Measurements from ENCODE around the gene SARNP. TPM values are rescaled to one million over a fixed set of nuclear protein-coding genes. Genes with fewer than 3 reads are reported as not detected.
A peak's percentile ranks its signal among the peaks of the same experiment; 100 is the strongest.

Gene SARNP
- total RNA-seq, 4 donors from 2014 or later, result 32.0 to 45.8 (median 40.1) TPM

GRCh38 chr12:55847603-55848291, 30.2 kb upstream of the SARNP start:
- DNase-seq (ENCODE audit: low spot score in 2 of 2), result peak; percentile 96 to 97
- TF ChIP-seq CTCF (IDR thresholded peaks at IDR 0.05) (no peak), EP300 (IDR thresholded peaks at IDR 0.05) (peak; percentile 87), POLR2AphosphoS5 (IDR thresholded peaks at IDR 0.05) (peak; percentile 31 to 97 (median 96)), POLR2A (IDR thresholded peaks at IDR 0.05) (peak in 1 of 2 donors; percentile 8)
- Histone ChIP-seq H3K9me3 (no peaks in the 10 kb centered on the region), H3K4me1 (peaks cover 44% of the 10 kb centered on the region), H3K4me3 (no peak overlapping the region), H3K27ac (peak overlapping the region; percentile 97), H3K27me3 (no peaks in the 10 kb centered on the region), H3K36me3 (no peaks in the 10 kb centered on the region)
- 35% methylated on average over 3 of the region's 6 CpGs for WGBS

- Histone ChIP-seq H3K36me3 (no peaks in the 10 kb centered on the region), H3K27ac (peak overlapping the region; percentile 97), H3K27me3 (no peaks in the 10 kb centered on the region), H3K4me3 (no peak overlapping the region), H3K9me3 (no peaks in the 10 kb centered on the region), H3K4me1 (peaks cover 46% of the 10 kb centered on the region)
- peak in 1 of 2 donors; percentile 82 for DNase-seq (ENCODE audit: low spot score in 2 of 2)
- TF ChIP-seq POLR2A (IDR thresholded peaks at IDR 0.05), result no peak
- no peak for TF ChIP-seq EP300 (IDR thresholded peaks at IDR 0.05)
- no peak for TF ChIP-seq CTCF (IDR thresholded peaks at IDR 0.05)
- TF ChIP-seq POLR2AphosphoS5 (IDR thresholded peaks at IDR 0.05), result no peak
- 58% methylated on average over 3 of the region's 3 CpGs for WGBS
These were observed 29.5 kb upstream of the SARNP start for GRCh38 chr12:55847033-55847432.

- Histone ChIP-seq H3K4me1 (peaks cover 46% of the 10 kb centered on the region), H3K27ac (peak overlapping the region; percentile 97), H3K4me3 (no peak overlapping the region)
These were observed 28.4 kb upstream of the SARNP start for GRCh38 chr12:55845785-55846496.

GRCh38 chr12:55845361-55845760, 27.8 kb upstream of the SARNP start:
- H3K4me1 ChIP-seq, result peaks cover 43% of the 10 kb centered on the region
- 73% methylated on average over 5 of the region's 5 CpGs for WGBS
- H3K9me3 ChIP-seq, result no peaks in the 10 kb centered on the region
- H3K27ac ChIP-seq, result no peak overlapping the region
- peak; percentile 44 to 46 for DNase-seq (ENCODE audit: low spot score in 2 of 2)
- TF ChIP-seq POLR2A (IDR thresholded peaks at IDR 0.05) (no peak), EP300 (IDR thresholded peaks at IDR 0.05) (no peak), CTCF (IDR thresholded peaks at IDR 0.05) (no peak), POLR2AphosphoS5 (IDR thresholded peaks at IDR 0.05) (no peak)
- no peak overlapping the region for H3K4me3 ChIP-seq
- no peaks in the 10 kb centered on the region for H3K27me3 ChIP-seq
- no peaks in the 10 kb centered on the region for H3K36me3 ChIP-seq

More at GRCh38 chr12:55845785-55846496, 28.4 kb upstream of the SARNP start:
- Histone ChIP-seq H3K9me3 (no peaks in the 10 kb centered on the region), H3K27me3 (no peaks in the 10 kb centered on the region), H3K36me3 (no peaks in the 10 kb centered on the region)
- no peak for TF ChIP-seq POLR2A (IDR thresholded peaks at IDR 0.05)
- no peak for TF ChIP-seq CTCF (IDR thresholded peaks at IDR 0.05)
- TF ChIP-seq POLR2AphosphoS5 (IDR thresholded peaks at IDR 0.05), result no peak
- TF ChIP-seq EP300 (IDR thresholded peaks at IDR 0.05), result no peak
- peak; percentile 56 to 57 for DNase-seq (ENCODE audit: low spot score in 2 of 2)
- WGBS, result 81% methylated on average over 7 of the region's 7 CpGs

- no peaks in the 10 kb centered on the region for H3K9me3 ChIP-seq
- H3K36me3 ChIP-seq, result no peaks in the 10 kb centered on the region
- peaks cover 39% of the 10 kb centered on the region for H3K4me1 ChIP-seq
- no peak overlapping the region for H3K27ac ChIP-seq
- no peak for TF ChIP-seq CTCF (IDR thresholded peaks at IDR 0.05)
- no peak for TF ChIP-seq POLR2AphosphoS5 (IDR thresholded peaks at IDR 0.05)
- TF ChIP-seq EP300 (IDR thresholded peaks at IDR 0.05), result no peak
- no peak for TF ChIP-seq POLR2A (IDR thresholded peaks at IDR 0.05)
- no peak for DNase-seq (ENCODE audit: low spot score in 2 of 2)
- WGBS, result 90% methylated on average over 4 of the region's 4 CpGs
- H3K4me3 ChIP-seq, result no peak overlapping the region
- no peaks in the 10 kb centered on the region for H3K27me3 ChIP-seq
These were observed 27.4 kb upstream of the SARNP start for GRCh38 chr12:55844961-55845360.
